Spleen (tissue), 7 donors: ENCODE data around the gene BACH2.

ENCODE experiments used
- POLR2A ChIP-seq, 3 donors: fragments of 450-650 bp; IDR thresholded peaks; one replicate each; pipeline ENCODE4 v1.5.1; 2017; ENCODE audit warnings: antibody characterized with exemption in 3 of 3, mild to moderate bottlenecking in 1 of 3
- TF ChIP-seq, protein P1 (sequence below), 11 experiments: fragments of 200-600 bp in 7 of 11; fragments of 450-650 bp in 4 of 11; sonication (generic) in 4 of 11; IDR thresholded peaks in 8 of 11; conservative IDR thresholded peaks in 3 of 11; 1 replicate in 7 of 11; 2 replicates in 4 of 11; pipeline versions ENCODE4 v1.4.0 to v1.8.0; 2016 to 2021; ENCODE audit warnings: antibody characterized with exemption in 11 of 11, inconsistent platforms in 4 of 11, mild to moderate bottlenecking in 1 of 11
- donor health status: DM: no; HTN: no; CAD: no; lungs with moderate emphysema.
- donor health status: DM: no; HTN: no; CAD: no.
- donor health status: DM: no; HTN: no; CAD: no.

DNA sequence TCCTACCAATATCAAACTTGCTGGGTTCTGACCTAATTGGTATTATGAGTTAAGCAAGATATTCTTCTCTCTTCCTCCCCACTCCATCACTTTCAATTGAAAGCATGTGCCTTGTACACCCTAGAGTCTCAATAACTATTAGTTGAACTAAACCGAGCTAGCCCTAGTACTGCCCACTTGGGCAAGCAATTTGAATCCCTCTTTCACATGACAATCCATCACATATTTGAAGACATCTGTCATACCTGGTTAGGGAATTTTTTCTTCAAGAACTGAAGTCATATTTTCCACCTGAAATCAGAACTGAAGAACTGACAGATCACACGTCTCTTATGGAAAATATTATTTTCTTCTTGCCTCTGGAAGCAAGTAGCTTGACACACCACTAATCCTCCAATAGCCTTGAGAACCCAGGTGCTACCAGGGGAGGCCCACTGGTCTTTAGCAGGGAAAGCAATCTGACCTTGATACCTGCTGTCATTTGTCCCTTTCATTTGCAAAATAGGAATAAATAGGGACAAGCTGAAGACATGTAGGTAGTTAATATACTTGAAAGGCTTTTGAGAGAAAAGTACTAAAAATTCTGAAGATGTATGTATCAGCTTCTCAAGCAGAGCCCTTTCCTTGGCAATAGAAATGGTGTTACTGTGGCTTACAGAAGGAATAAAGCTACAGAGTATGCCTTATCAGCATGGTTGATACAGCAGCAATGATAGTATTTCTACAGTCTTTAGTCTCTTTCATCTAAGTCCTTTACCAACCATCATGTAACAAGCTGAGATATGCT, 331.0 kb downstream of the BACH2 start:
- TF ChIP-seq, protein P1, sequence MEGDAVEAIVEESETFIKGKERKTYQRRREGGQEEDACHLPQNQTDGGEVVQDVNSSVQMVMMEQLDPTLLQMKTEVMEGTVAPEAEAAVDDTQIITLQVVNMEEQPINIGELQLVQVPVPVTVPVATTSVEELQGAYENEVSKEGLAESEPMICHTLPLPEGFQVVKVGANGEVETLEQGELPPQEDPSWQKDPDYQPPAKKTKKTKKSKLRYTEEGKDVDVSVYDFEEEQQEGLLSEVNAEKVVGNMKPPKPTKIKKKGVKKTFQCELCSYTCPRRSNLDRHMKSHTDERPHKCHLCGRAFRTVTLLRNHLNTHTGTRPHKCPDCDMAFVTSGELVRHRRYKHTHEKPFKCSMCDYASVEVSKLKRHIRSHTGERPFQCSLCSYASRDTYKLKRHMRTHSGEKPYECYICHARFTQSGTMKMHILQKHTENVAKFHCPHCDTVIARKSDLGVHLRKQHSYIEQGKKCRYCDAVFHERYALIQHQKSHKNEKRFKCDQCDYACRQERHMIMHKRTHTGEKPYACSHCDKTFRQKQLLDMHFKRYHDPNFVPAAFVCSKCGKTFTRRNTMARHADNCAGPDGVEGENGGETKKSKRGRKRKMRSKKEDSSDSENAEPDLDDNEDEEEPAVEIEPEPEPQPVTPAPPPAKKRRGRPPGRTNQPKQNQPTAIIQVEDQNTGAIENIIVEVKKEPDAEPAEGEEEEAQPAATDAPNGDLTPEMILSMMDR (IDR thresholded peaks at IDR 0.05 in 8 of 11, conservative IDR thresholded peaks at IDR 0.05 in 3 of 11), result no peak
- TF ChIP-seq POLR2A (IDR thresholded peaks at IDR 0.05), result no peak
